HG03066 (cell line): ENCODE measurements around the gene ALKBH5.
"Not testable (repeated sequence)": the region's sequence is repeated elsewhere in the genome, so short reads cannot be mapped to it uniquely, and the experiment has no call there.

Source experiments
- ATAC-seq: cut with Tn5 transposase; IDR thresholded peaks from one replicate; pipeline ENCODE4 v1.9.1; 2021; ENCODE audit warnings: low read depth; ENCODE audit not compliant: unreplicated experiment

Gene ALKBH5

DNA sequence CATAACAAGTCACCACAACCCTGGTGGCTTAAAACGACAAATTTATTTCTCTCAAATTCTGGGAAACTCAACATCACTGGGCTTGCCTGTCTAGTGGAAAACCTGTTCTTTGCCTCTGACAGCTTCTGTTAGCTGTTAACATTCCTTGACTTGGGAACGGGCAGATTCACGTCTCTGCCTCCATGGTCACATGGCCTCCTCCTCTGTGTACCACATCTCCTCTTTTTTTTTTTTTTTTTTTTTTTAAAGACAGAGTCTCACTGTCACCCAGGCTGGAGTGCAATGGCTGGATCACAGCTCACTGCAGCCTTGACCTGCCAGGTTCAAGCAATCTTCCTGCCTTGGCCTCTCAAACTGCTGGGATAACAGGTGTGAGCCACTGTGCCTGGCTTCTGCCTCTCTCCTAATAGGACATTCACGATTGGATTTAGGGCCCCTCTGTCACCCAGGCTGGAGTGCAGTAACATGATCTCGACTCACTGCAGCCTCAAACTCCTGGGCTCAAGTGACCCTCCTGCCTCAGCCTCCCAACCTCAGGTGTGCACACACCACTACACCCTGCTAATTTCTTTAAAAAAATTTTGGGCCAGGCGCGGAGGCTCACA lies 30.1 kb downstream of the ALKBH5 start:
- no peak for ATAC-seq

DNA sequence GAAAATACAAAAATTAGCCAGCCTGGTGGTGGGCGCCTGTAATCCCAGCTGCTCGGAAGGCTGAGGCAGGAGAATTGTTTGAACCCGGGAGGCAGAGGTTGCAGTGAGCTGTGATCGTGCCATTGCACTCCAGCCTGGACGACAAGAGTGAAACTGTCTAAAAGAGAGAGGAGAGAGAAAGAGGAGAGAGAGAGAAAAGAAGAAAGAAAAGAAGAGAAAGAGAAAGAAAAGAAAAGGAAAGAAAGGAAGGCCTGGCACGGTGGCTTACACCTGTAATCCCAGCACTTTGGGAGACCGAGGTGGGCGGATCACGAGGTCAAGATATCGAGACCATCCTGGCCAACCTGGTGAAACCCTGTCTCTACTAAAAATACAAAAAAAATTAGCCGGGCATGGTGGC lies 33.3 kb downstream of the ALKBH5 start:
- not testable (repeated sequence) for ATAC-seq

- no peak for ATAC-seq
Observed at GRCh38 chr17:18217412-18218015, 33.9 kb downstream of the ALKBH5 start.

DNA sequence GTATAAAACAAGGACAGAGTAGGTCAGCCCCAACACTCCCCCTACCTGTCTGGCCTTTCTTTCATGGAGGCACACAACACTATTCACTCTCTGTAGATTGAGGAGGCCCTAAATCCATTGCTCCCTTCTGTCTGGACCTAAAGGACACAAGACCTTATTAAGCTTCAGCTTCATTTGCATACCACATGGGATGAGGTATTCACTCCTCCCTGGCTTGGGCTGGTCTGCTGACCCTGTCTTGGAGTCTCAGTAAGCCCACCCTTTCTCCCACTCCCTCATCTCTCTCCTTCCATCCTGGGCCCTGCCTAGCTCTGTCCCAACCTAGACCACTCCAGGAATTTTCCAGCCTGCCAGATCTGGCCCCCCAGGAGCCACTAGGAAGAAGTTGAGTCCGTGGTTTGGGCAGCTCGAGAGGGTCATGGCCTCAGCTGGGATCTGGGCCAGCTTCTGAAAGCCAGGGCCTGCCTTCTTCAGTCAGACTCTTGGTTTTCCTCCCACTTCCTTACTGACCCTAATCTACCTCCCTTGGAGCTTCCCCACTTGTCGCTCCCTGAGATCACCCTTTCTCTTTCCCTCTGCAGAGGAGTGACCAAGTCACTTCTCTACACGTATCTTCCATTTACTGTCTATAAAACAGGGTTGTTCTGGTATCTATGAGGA lies 35.3 kb downstream of the ALKBH5 start:
- no peak for ATAC-seq

- ATAC-seq = no peak
Observed at GRCh38 chr17:18224053-18224386, 40.4 kb downstream of the ALKBH5 start.

GRCh38 chr17:18224387-18225120 lies 40.9 kb downstream of the ALKBH5 start:
- no peak for ATAC-seq

GRCh38 chr17:18225121-18225641 lies 41.6 kb downstream of the ALKBH5 start, which contains the start of gene LLGL1:
Gene LLGL1, plus strand, starts transcription at chr17:18225635. Its CDS starts 48 bp downstream, at chr17:18225683.
- ATAC-seq = peak; percentile 88

DNA sequence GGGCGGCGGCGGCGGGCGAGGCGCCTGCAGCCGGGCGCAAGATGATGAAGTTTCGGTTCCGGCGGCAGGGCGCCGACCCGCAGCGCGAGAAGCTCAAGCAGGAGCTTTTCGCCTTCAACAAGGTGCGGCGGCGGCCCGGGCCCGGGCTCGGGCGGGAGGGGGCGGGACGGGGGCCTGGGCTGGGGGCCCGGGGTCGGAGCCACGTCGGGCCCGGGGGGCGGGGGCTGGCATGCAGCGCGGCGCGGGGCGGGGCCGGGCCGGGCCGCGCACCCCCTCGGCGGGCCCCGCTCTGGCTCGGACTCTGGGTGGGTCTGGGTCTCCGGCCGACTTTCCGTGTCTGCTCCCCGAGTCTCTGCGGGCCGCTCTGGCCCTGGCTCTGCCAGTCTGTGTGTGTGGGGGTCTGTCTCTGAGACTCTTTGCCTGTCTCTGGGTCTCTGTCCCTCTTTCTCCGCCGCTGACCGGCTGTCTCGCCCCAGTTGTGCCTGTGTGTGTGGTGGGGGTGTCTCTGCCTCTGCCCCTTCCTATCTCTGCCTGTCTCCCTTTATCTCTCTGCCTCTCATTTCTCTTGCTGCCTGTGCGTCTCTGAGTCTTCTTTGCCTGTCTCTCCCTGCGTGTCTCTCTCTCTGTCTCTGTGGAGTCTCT lies 42.1 kb downstream of the ALKBH5 start:
- ATAC-seq = no peak

DNA sequence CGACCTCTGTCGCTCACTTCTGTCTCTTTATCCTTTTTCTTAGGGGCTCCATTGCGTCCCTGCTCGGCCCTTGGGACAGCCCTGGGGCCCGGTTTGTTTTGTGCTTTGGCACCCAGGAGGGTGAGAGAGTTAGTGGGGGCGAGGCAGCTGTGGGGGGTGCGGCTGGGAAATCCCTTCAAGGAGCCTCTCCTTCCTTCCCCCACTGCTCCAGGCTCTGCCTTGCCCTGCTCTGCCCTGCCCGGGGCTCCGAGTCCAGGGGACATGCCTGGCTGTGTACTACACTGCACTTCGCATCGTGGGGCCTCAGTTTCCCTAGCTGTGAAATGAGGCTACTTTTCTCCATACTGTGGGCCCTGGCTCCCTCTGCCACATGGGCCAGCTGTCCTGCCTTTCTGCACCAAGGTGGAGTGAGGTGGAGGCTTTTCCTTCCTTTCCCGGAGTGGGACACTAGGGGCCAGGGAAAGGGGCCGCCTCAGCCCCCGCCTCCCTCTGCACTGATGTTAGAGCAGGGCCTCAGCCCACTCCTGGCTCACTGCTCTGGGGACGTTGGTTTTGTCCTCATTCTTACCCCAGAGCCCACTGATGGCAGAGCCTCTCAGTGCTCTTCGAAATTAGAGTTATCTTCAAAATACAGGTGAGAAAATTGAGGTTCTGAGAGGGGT lies 42.8 kb downstream of the ALKBH5 start:
- no peak for ATAC-seq

DNA sequence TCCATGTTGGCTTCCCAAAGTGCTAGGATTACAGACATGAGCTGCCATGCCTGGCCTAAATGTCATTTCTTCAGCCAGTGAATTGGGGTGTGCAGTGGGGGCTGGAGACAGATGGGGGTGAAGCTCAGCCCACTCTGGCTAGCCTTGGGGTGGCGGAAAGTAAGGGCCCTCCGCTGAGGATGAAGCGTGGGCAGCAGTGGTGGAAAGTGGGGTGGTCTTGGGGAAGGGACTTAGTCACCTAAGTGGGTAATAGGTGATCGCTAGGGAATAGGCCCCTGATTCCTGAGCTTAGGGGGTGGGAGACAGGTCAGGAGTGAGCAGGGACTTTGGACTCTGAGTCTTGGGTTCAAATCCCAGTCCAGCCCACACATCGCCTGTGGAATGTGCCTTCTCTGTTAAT lies 44.0 kb downstream of the ALKBH5 start:
- no peak for ATAC-seq

DNA sequence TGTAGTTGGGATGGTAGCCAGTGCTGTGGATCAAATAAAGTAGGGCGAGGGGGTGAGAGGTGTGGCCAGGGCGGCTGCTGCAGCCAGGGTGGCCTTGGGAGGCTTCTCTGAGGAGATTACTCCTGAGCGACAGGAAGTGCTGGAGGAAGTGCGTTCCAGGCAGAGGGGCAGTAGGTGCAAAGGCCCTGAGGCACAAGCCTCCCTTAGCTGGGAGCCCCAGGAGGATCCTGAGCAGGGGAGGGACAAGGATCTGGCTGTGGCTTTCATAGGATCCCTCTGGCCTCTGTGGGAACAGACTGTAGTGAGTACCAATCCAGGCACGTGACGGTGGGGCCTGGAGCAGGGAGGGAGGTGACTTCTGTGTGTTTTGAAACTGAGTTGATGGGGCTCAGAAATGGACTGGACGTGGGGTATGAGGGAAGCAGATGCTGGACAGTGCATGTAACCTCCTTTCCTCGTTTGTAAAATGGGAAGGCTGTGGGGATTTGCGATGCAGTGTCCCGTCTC lies 44.6 kb downstream of the ALKBH5 start:
- no peak for ATAC-seq

DNA sequence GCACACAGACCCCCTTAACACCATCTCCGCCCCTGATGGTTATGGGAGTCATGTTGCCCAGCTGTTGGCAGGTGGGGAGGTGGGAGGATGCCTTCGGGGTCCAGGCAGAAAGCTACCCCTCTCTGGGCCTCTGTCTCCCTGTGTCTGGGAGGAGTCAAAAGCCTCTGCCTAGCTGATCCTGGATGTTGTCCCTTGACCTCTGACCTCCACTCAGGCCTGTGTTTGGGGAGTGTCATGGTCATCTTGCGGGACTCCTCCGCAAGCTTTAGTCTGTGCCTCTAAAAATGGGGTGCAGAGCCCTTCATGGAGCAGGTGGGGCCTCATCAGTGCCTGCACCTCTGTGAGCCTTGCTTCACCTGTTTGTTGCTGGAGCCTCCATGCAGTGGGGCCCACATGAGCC lies 45.6 kb downstream of the ALKBH5 start:
- no peak for ATAC-seq

DNA sequence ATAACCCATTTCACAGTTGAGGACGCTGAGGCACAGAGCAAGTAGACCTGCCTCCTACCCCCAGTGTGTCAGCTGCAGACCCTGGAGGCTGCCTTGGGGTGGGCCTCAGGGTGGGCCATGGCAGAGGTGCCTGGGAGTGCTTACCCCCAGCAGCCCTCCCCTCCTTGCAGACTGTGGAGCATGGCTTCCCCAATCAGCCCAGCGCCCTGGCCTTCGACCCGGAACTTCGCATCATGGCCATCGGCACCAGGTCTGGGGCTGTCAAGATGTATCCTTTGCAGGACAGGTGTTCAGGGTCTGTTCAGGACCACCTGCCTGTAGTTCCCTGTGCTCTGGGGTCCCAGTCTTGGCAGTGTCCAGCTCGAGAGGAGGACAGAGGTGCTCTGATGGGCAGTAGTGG lies 46.1 kb downstream of the ALKBH5 start:
- ATAC-seq = no peak

- no peak for ATAC-seq
Observed at GRCh38 chr17:18230288-18231141, 46.9 kb downstream of the ALKBH5 start.

DNA sequence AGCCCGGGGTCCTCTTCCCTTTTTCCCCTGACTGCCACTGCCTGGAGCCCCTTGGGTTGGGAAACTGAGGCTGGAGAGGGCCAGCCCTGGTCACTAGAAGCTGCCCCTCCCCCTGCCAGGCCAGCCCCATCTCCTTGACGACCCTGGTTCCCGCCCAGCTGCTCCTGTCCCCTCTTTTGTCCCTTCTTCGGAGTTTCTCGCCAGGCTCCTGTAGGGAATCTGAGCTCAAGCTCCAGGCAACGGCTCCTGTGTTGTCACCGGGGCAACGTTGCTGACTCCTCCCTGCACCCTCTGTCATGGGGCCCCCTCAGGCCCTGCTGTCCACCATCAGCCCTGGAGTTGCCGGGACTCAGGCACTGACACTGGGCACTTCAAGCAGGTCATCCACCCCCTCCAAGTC lies 47.5 kb downstream of the ALKBH5 start:
- ATAC-seq = no peak

DNA sequence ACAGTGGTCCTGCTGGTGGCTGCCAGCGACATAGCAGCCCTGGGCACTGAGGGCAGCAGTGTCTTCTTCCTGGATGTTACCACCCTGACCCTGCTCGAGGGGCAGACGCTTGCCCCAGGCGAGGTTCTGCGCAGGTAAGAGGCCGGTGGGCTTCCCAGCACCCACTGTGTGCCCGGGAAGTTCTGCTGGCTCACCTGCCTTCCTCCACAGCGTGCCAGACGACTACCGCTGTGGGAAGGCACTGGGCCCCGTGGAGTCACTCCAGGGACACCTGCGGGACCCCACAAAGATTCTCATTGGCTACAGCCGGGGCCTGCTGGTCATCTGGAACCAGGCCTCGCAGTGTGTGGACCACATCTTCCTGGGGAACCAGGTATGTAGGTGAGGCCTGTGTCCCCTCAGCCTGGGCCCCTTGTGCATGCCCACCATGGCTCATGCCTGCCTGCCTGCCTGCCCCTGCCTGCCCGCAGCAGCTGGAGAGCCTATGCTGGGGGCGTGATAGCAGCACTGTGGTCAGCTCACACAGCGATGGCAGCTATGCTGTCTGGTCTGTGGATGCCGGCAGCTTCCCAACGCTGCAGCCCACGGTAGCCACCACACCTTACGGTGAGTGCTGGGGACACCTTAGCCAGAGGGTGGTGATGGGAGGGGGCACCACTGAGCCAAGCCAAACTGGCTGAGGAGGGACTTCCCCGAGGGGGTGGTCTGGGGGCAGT lies 50.3 kb downstream of the ALKBH5 start:
- ATAC-seq = no peak

DNA sequence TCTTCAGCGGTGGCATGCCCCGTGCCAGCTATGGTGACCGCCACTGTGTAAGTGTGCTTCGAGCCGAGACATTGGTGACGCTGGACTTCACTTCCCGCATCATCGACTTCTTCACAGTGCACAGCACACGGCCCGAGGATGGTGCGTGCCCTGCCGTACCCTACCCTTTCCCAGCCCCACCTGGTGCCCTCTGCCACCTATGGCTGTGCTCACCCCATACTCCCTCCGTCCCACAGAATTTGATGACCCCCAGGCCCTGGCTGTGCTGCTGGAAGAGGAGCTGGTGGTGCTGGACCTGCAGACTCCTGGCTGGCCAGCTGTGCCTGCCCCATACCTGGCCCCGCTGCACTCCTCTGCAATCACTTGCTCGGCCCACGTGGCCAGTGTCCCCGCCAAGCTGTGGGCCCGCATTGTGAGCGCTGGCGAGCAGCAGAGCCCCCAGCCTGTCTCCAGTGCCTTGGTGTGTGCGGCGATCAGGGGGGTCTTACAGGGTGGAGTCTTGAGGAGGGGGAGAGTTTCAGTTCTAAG lies 51.3 kb downstream of the ALKBH5 start:
- no peak for ATAC-seq

- ATAC-seq = no peak
Observed at GRCh38 chr17:18235743-18236256, 52.2 kb downstream of the ALKBH5 start.
